HG02759 (cell line): ENCODE results near the gene CLEC1A.

Experiments
- ATAC-seq: cut with Tn5 transposase; IDR thresholded peaks from one replicate; pipeline ENCODE4 v1.9.1; 2021; ENCODE audit warnings: mild to moderate bottlenecking, moderate library complexity; ENCODE audit not compliant: unreplicated experiment

The CLEC1A gene, protein sequence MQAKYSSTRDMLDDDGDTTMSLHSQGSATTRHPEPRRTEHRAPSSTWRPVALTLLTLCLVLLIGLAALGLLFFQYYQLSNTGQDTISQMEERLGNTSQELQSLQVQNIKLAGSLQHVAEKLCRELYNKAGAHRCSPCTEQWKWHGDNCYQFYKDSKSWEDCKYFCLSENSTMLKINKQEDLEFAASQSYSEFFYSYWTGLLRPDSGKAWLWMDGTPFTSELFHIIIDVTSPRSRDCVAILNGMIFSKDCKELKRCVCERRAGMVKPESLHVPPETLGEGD

DNA sequence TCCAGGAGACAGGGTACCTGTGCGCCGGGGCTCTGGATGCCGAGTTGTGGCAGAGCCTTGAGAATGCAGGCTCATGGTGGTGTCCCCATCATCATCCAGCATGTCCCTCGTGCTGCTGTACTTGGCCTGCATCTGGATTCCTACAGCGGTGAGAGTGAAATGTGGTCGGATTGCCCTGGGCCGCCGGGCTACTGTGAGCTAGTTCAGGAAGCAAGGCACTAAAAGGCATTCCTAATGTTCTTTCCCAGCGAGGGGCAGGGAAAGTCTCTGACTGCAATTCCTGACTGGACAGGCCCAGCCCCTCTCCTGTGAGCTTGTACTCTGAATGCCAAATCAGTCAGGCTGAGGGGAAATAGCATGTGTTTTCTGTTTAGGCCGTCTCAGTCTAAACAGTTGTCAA, at the start of gene CLEC1A:
TSS of gene CLEC1A (minus strand) at position 195 of the 400 bp plus-strand sequence. CDS start at position 132, 63 bp downstream.
- ATAC-seq: no peak

DNA sequence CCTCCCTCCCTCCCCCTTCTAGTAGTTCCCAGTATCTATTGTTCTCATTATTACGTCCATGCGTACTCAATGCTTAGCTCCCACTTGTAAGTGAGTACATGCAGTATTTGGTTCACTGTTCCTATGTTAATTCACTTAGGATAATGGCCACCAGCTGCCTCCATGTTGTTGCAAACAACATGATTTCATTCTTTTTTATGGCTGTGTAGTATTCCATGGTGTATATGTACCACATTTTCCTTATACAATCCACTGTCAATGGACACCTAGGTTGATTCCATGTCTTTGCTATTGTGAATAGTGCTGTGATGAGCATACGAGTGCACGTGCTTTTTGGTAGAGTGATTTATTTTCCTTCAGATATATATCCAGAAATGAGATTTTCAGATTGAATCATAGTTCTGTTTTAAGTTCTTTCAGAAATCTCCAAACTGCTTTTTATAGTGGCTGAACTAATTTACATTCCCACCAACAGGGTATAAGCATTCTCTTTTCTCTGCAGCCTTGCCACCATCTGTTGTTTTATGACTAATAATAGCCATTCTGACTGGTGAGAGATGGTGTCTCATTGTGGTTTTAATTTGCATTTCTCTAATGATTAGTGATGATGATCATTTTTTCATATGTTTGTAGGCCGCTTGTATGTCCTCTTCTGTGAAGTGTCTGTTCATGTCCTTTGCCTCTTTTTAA, 49.1 kb upstream of the CLEC1A start:
- ATAC-seq: peak; percentile 86

DNA sequence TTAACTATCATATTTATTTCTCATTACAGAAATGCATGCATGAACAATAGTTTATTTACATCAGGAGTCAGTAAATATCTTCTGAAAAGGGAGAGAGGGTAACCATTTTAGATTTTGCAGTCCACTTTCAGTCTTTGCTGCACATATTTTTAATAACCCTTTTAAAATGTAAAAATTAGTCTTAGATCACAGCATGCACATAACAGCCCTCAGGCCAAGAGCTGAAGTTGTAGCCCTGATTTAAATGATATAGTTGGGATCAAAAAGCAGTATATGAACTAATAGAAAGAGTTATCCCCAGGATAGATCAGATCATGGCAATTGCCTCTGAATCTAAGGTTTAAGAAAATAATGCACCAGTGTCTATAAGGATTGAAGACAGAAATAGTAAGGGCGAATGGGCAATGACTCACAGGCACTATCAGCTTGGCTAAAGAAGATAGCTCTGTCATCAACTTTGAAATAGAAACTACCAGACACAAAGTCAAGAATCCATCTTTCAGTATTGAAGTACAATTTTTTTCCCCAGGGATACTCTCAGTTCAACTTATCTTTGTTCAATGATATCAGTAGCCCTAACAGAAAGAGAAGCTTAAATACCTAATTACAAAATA, 44.3 kb upstream of the CLEC1A start:
- no peak for ATAC-seq

DNA sequence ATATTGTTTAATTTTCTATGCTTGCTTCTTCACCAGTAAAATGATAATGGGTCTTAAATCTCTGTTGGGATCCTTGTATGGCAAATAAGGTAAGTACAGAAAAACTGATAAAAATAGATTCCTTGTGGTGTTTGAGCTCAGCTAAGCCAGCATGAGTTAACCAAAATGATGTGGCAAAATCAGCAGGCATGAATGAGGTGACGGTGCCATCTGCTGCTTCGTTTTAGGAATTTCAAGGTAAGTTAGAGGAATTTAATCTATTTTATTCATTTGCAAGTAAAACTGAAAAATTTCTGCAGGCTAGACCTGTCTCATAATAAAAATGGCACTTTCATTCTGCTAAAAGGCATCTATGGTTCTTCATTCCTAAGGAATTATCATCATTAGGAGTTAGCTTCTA, 41.2 kb upstream of the CLEC1A start:
- ATAC-seq: no peak

DNA sequence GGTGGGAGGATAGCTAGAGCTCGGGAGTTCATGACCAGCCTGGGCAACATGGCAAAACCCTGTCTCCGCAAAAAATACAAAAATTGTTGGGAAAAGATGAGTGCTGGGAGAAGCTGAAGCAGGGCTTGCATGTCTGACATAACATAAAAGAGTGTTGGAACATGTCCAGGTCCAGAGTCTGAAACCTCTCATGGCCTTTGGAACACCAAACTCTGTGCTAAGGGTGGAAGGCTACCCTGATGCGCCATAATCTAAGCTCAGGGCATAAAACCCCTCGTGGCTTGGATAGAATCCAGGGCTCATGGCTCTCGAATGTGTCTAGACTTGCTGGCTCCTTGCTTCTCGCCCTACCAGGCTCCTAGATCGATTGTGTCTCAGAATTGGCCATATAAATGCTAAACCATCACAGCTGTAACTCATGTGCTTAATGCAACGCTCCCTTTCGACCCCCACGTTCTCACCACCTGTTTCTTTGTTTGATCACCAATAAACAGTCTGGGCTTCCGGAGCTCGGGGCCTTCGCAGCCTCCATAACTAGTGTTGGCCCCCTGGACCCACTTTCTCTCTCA, 37.9 kb upstream of the CLEC1A start:
- no peak for ATAC-seq

DNA sequence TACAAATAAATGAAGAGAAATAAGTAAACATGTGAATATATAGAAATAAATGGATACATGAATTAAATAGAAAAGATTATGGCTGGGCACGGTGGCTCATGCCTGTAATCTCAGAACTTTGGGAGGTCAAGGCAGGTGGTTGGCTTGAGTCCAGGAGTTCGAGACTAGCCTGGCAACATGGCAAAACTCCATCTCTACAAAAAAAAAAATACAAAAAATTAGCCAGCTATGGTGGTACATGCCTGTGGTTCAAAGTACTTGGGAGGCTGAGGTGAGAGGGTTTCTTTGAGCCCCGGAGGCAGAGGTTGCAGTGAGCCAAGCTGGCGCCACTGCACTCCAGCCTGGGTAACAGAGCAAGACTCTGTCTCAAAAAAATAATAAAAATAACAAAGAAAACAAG, 36.3 kb upstream of the CLEC1A start:
- ATAC-seq: no peak

DNA sequence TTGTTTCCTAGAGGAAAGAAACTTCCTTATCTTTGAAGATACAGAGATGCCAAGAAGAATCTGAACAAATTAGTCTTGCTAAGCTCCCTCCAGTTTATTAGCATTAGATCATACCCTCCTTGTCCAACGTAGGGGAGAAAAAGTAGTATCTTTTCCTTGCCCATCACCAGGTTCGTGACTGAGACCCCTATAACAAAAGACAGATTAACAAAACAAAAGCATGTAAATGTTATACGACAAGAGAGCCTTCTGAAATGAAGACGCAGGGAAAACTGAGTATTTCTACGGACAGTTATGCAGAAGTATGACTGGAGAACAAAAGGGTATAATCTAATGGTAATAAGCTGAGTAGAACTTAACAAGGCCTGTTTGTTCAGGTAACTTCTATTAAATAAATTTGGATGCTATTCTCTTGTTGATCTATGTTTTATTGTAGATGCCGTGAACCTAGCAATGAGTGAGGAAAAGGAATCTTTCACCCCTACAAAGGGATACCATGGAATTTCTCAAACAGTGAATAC, 34.1 kb upstream of the CLEC1A start:
- no peak for ATAC-seq

DNA sequence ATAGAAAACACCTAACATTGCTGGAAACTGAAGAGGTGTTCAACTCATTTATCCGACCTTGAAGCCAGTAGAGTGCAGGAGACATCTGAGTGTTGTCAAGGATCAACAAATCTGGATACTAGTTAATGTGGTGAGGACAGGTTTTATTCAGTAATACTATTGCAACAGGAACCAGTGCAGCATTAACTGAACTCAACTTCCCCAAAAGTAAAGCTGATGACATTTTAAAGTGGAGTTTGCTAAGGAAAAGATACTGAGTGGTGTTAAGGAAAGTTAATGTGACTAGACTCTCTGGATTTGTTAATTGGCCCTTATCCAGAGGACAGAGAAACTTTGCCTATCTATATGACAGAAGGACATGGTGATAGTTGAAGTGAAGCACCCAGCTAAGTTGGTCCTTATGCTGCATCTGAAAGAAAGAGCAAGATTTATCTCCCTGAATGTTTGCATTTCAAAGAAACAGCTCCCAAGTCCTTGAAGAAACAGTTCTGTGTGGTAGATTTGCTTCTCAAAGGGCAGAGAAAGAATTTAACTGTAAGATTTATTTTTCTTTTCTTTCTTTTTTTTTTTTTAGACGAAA, 32.4 kb upstream of the CLEC1A start:
- ATAC-seq: no peak

DNA sequence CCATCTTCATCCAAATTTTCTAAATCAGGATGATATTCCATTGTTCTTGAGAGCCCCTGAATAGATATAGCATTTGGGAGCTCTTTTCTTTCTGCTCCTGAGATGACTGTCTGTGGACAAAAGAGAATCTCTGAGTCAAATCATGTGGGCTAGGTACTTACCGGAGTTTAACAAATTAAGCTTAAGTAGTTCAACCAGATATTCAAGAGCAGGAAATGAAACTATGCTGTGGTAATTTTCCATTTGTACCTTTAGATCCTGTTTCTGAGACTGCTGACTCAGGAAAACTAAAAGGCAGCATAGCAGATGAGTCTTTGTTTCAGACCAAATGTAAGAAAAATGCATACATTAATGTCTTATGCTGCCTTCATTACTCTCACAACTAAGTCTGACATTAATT, 31.3 kb upstream of the CLEC1A start, which contains the start of gene CLEC7A:
TSS of gene CLEC7A (minus strand) at position 158 of the 400 bp plus-strand sequence. CDS start at position 41, 117 bp downstream.
- peak; percentile 93 for ATAC-seq

DNA sequence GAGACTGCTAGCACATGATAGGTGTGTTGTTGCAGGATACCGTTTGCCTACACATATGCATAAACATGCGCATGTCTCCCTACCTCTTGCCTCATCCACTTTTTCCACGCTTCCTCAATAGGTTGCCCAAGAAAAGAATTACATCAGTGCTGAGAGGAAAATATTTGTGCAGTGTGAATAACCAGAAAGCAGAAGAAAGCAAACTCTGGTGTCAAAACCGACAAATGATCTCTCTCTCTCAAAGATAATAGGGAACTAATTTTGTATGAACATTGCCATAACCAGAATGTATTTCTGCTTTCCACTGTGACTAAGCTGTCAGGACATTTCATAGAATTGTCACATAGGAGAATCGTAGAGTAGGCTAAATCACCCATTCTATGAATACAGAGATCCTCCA, 29.9 kb upstream of the CLEC1A start:
- no peak for ATAC-seq

DNA sequence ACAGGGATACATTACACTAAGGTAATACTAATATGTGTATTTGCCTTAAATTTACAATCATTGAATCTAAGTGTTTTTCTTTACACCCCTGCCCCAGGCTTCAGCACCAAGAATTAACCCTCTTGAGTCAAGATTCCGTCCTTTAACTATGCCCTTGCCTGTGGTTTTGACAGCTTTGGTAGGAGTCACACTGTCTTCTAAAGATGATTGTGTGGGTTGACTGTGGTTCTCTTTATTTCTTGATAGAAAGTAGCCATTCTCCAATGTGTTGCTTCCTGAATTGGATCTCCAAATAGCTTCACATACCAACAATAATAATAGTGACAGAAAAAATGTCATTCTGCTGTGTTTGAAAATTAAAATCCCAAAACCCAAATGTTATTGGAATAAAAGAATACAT, 27.6 kb upstream of the CLEC1A start:
- ATAC-seq: no peak

DNA sequence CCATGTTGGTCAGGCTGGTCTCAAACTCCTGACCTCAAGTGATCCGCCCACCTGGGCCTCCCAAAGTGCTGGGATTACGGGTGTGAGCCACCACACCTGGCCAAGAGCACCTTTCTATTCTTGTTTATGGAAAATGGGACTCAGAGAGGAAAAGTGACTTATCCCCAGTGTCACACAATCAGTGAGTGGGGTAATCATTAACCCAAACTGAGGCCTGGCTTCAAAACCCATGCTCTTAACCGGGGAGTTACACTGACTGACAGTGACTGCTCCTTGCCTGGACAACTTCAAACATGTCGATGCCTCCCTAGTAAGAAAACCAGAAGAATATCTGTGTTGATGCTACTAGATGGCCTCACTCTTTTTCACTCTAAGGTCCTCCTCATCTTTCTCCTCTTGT, 23.9 kb upstream of the CLEC1A start:
- no peak for ATAC-seq

DNA sequence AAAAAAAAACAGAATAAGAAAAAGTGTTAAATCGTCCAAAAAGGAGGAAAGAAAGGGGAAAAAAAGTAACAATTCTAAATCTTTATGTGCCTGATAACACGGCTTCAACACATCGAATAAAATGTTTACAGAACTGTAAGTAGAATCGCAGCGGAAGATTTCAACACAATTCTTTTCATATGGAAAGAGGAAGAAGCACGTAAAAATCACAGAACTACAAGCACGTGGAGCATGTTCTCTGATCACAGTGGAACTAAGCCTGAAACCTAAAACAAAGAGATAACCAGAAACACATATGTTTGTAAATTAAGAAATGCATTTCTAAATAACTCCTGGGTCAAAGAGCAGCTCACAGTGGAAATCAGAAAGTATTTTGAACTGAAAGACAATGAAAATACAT, 22.5 kb upstream of the CLEC1A start:
- ATAC-seq: no peak

DNA sequence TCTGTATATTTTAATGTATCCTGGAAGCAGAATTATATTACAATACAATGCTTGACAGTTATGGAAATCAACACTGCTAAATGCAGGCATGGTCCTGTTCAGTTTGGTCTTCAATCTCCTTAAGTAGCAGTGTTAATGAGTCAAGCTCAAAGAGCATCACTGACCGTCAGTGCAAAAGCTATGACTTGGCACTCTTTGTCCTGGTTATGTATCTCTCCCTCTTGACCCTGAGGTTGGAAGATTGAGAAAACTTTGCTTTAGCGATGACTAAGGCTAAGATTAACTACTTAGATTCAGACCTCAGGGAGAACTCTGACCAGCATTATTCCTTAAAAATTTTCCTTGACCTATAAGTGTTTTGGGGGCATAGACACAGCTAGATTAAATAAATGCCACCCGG, 20.3 kb upstream of the CLEC1A start:
- no peak for ATAC-seq

DNA sequence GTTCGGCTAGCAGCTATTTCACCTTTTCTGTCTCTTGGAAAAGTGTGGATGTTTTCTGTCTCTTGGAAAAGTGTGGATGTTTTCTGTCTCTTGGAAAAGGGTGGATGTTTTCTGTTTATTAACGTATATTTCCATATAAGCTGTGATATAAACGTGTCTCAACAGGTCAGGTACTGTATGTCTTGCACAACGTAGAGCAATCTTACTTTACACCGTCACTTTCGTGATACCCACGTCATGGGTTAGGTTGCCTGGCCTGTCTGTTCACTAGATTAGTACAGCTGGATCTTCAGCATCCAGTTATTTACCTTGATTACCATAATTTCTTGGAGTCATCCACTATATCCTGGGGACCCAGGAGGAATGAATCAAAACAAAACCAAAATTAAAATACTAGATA, 17.1 kb upstream of the CLEC1A start:
- ATAC-seq: no peak

DNA sequence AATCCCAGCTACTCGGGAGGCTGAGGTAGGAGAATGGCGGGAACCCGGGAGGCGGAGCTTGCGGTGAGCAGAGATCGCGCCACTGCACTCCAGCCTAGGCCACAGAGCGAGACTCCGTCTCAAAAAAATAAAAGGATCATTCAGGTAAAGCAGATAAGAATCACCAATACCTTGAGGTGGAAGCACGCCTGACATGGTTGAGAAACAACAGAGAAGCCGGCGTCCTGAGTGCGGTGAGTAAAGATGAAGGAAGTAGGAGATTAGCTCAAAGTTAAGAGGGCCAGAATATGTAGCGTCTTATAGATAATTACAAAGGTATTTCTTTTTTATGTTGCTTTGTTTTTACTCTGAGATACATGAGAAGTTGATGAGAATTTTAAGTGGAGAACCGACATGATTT, 16.5 kb upstream of the CLEC1A start:
- ATAC-seq: no peak

DNA sequence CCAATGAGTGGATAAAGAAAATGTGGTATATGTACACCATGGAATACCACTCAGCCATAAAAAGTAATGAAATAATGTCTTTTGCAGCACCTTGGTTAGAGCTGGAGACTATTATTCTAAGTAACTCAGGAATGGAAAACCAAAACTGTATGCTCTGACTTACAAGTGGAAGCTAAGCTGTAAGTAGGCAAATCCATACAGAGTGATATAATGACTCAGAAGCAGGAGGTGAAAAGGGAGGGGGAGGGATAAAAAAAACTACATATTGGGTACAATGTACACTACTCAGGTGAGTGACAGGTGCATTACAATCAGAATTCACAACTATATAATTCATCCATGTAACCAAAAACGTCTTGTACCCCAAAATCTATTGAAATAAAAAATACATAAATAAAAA, 15.1 kb upstream of the CLEC1A start:
- no peak for ATAC-seq

DNA sequence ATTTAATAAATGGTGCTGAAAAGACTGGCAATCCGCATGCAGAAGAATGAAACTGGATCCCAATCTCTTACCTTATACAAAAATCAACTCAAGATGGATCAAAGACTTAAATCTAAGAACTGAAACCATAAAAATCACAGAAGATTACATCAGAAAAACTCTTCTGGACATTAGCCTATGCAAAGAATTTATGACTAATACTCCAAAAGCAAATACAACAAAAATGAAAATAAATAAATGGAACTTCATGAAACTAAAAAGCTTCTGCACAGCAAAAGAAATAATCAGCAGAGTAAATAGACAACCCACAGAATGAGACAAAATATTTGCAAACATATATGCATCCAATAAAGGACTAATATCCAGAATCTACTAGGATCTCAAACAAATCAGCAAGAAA, 14.3 kb upstream of the CLEC1A start:
- ATAC-seq: no peak

DNA sequence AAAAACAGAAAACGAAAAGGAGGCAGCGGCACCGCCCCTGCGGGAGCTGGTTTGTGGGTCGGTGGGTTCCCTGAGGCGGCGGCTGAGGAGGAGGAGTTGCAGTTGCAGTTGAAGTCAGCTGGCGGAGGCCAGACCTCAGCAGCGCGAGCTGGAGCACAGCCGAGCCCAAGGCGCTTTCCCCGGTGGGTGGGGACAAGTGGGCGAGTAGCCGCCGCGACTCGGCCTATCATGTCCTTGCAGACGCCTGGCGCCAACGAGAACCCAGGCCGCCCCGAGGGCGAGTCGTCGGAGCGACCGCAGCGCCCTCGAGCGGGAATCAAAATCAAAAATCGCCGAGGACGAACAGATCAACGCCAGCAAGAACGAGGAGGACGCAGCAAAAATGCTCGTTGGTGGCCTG, 12.7 kb upstream of the CLEC1A start:
- no peak for ATAC-seq

DNA sequence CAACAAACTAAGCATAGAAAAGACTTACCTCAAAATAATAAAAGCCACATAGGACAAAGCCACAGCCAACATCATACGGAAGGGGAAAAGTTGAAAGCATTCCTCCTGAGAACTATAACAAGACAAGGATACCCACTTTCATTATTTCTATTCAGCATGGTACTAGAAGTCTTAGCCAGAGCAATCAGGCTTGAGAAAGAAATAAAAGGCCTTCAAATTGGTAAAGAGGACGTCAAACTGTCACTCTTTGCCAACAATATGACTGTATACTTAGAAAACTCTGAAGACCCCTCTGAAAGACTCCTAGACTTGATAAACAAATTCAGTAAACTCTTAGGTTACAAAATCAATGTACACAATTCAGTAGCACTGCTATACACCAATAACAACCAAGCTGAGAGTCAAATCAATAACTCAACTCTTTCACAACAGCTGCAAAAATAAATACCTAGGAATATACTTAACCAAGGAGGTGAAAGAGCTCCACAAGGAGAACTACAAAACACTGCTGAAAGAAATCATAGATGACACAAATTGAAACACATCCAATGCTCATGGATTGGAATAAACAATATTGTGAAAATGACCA, 11.6 kb upstream of the CLEC1A start:
- no peak for ATAC-seq

DNA sequence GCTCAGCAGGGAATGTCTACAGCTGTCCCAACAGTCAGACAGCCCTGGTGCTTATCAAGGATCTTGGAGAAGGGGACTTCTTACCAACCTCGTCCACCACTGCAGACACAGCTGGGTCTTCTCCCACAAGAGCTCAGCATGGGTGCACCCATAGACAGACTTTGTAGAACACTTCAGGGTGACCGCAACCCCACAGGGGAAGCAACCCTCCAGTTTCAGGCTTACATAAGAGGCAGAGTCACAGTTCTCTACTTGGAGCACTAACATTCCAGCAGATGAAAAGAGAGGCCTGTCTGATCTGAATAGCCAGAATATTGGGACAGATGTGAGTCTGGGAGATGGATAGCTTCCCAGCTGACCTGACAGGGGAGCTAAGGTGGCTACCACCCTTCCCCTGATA, 3.5 kb upstream of the CLEC1A start:
- no peak for ATAC-seq
